WI38 (cell line): ENCODE data around the gene CENPF.

Experiments used
- H3K4me3 ChIP-seq: 2 replicates; pipeline ENCODE4 v1.5.1; 2011; ENCODE audit warnings: low read depth, mild to moderate bottlenecking, control low read depth, low read length
- TF ChIP-seq, protein P1 (sequence below): IDR thresholded peaks from 2 replicates; pipeline ENCODE4 v1.5.1; 2012; ENCODE audit warnings: low read depth, mild to moderate bottlenecking, control low read depth, low read length

Gene CENPF

DNA sequence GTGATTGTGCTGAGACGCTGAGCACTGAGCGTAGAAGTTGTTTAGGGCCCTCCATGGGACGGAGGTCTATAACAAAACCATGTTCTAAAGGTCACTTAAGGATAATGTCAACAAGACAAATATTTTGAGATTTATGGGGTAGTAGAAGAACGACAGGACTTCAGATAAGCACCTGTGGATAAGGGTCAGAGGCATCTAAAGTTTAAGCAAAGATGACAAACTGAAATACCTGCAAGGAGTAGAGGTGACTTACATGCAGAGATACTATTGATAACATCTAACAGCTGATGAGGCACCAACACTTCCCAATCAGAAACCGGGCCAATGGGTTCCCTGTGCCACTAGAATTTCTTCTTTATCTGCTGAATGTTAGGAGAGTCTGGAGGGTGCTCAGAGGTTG lies 83.5 kb downstream of the CENPF start:
- no peak overlapping the region for H3K4me3 ChIP-seq
- TF ChIP-seq, protein P1, sequence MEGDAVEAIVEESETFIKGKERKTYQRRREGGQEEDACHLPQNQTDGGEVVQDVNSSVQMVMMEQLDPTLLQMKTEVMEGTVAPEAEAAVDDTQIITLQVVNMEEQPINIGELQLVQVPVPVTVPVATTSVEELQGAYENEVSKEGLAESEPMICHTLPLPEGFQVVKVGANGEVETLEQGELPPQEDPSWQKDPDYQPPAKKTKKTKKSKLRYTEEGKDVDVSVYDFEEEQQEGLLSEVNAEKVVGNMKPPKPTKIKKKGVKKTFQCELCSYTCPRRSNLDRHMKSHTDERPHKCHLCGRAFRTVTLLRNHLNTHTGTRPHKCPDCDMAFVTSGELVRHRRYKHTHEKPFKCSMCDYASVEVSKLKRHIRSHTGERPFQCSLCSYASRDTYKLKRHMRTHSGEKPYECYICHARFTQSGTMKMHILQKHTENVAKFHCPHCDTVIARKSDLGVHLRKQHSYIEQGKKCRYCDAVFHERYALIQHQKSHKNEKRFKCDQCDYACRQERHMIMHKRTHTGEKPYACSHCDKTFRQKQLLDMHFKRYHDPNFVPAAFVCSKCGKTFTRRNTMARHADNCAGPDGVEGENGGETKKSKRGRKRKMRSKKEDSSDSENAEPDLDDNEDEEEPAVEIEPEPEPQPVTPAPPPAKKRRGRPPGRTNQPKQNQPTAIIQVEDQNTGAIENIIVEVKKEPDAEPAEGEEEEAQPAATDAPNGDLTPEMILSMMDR: no peak

- no peak overlapping the region for H3K4me3 ChIP-seq
- TF ChIP-seq, protein P1: no peak
These were observed 85.9 kb downstream of the CENPF start for GRCh38 chr1:214688891-214689290.

GRCh38 chr1:214694769-214695168 lies 91.8 kb downstream of the CENPF start:
- H3K4me3 ChIP-seq: no peak overlapping the region
- TF ChIP-seq, protein P1: no peak

- no peak overlapping the region for H3K4me3 ChIP-seq
- TF ChIP-seq, protein P1: no peak
These were observed 95.6 kb downstream of the CENPF start for GRCh38 chr1:214698559-214698958.

DNA sequence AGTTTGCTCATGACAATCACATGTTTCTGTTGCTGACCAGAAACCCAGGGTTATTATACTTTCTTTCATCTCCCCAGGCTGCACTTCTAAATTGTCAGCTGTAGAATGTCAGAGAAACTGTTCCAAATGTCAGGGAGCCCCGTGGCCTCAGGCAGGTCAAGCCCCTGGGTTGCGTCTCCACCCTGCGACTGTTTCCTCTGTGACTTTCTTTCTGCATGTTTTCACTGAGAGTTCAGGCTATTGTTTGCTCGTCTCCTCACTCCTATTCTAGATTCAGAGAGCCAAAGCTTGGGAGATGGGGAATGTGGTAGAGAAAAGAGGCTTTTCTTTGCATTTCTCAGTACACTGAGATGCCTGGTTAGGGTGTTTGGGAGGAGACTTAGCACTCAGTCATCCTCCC lies 97.4 kb downstream of the CENPF start:
- TF ChIP-seq, protein P1: no peak
- no peak overlapping the region for H3K4me3 ChIP-seq

- no peak overlapping the region for H3K4me3 ChIP-seq
- TF ChIP-seq, protein P1: no peak
These were observed 99.6 kb downstream of the CENPF start for GRCh38 chr1:214702556-214702955.

DNA sequence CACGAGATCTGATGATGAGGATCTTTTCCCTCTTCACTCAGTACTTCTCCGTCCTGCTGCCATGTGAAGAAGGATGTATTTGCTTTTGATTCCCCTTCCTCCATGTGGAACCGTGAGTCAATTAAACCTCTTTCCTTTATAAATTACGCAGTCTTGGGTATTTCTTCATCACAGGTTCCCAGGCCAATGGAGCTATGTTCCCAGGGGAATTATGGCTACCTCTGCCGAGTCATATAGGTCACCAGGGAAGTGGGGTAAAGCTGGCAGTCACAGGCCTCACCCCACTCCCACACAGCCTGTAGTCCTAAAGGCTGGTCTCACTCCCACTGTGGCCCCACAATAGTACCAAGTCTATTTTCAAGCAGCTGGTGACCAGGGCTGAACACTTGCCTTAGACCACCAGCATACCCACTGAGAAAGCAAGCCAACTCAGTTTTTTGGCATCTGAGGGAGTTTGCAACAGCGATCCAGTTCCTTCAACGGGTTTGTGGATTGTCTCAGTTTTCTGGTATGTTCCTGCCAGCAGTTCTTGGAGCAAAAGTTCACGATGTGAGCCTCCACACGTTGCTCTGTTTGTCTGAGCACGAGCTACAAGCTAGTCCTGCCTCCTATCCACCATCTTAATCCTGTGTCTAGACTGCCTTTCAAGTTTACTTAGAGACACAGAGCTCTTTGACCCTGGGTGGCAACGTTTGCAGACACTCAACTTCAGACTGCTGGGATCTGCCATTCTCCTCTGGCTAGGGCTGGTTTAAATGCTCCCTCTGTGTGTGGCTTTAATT lies 104.5 kb downstream of the CENPF start:
- TF ChIP-seq, protein P1: no peak

More for the DNA sequence above, 104.5 kb downstream of the CENPF start:
- H3K4me3 ChIP-seq: no peak overlapping the region
